Keratinocyte (primary cell): ENCODE results near the gene HERC2. TPM values are rescaled to one million over a fixed set of nuclear protein-coding genes. Genes with fewer than 3 reads are reported as not detected.

Experiments
- DNase-seq: peaks from one replicate; pipeline ENCODE4 v3.0.0-alpha.2; 2011; ENCODE audit warnings: low read depth, missing footprints, low spot score
- FAIRE-seq: peaks from 2 replicates; lab custom pipeline; 2011; peaks lifted over from hg19 to GRCh38; lab: Jason Lieb, UNC
- H2AFZ ChIP-seq: 2 replicates; pipeline ENCODE4 v1.6.0; 2012; ENCODE audit warnings: low read length, control low read depth, inconsistent platforms; ENCODE audit not compliant: control insufficient read depth
- H3K27ac ChIP-seq: 2 replicates; pipeline ENCODE4 v1.5.1; 2011; ENCODE audit warnings: low read length; ENCODE audit not compliant: control insufficient read depth, insufficient read depth
- H3K27me3 ChIP-seq: 3 replicates; pipeline ENCODE4 v1.6.0; 2011; ENCODE audit warnings: low read length; ENCODE audit not compliant: control insufficient read depth, insufficient read depth; ENCODE audit errors: extremely low read depth
- H3K36me3 ChIP-seq, 2 experiments: 2 replicates in 1 of 2; 3 replicates in 1 of 2; pipeline ENCODE4 v1.5.1; 2011; ENCODE audit warnings: low read length in 2 of 2, mild to moderate bottlenecking in 1 of 2; ENCODE audit not compliant: control insufficient read depth in 2 of 2, insufficient read depth in 2 of 2; ENCODE audit errors: extremely low read depth in 1 of 2
- H3K4me1 ChIP-seq: 3 replicates; pipeline ENCODE4 v1.5.1; 2011; ENCODE audit warnings: low read length; ENCODE audit not compliant: control insufficient read depth, insufficient read depth; ENCODE audit errors: extremely low read depth
- H3K4me2 ChIP-seq: 3 replicates; pipeline ENCODE4 v1.6.0; 2011; ENCODE audit warnings: low read depth, low read length; ENCODE audit not compliant: control insufficient read depth, insufficient read depth; ENCODE audit errors: extremely low read depth
- H3K4me3 ChIP-seq, 3 experiments: fragments of 200-600 bp in 1 of 3; sonication (generic) in 1 of 3; 2 replicates in 2 of 3; 3 replicates in 1 of 3; pipeline ENCODE4 v1.5.1; 2011 to 2016; ENCODE audit warnings: low read length in 3 of 3, mild to moderate bottlenecking in 3 of 3, control low read depth in 2 of 3, inconsistent platforms in 1 of 3, low read depth in 1 of 3, mixed read lengths in 1 of 3, mixed run types in 1 of 3, moderate library complexity in 1 of 3; ENCODE audit not compliant: control insufficient read depth in 2 of 3, insufficient read depth in 2 of 3; ENCODE audit errors: extremely low read depth in 1 of 3
- H3K79me2 ChIP-seq: 2 replicates; pipeline ENCODE4 v1.6.0; 2012; ENCODE audit warnings: low read length; ENCODE audit not compliant: control insufficient read depth, insufficient read depth
- H3K9ac ChIP-seq: 3 replicates; pipeline ENCODE4 v1.6.0; 2011; ENCODE audit warnings: low read length; ENCODE audit not compliant: control insufficient read depth, insufficient read depth; ENCODE audit errors: extremely low read depth
- H3K9me1 ChIP-seq: 3 replicates; pipeline ENCODE4 v1.6.0; 2011; ENCODE audit warnings: low read length; ENCODE audit not compliant: control insufficient read depth, insufficient read depth; ENCODE audit errors: extremely low read depth
- H3K9me3 ChIP-seq: 2 replicates; pipeline ENCODE4 v1.5.1; 2012; ENCODE audit warnings: low read depth, low read length; ENCODE audit not compliant: control insufficient read depth
- H4K20me1 ChIP-seq: 3 replicates; pipeline ENCODE4 v1.6.0; 2011; ENCODE audit warnings: low read length; ENCODE audit not compliant: control insufficient read depth, insufficient read depth; ENCODE audit errors: extremely low read depth
- CTCF ChIP-seq, 3 experiments: IDR thresholded peaks in 1 of 3; conservative IDR thresholded peaks in 1 of 3; optimal IDR thresholded peaks in 1 of 3; 2 replicates in 2 of 3; 3 replicates in 1 of 3; pipeline versions ENCODE3 to v1.5.1; 2011; ENCODE audit warnings: low read length in 3 of 3, mild to moderate bottlenecking in 3 of 3, moderate library complexity in 2 of 3, control low read depth in 1 of 3, inconsistent platforms in 1 of 3; ENCODE audit not compliant: insufficient read depth in 2 of 3; ENCODE audit errors: extremely low read depth in 1 of 3
- EZH2 ChIP-seq: IDR thresholded peaks from one replicate; pipeline ENCODE4 v1.6.1; 2012; ENCODE audit warnings: inconsistent platforms, mild to moderate bottlenecking, low read length, moderate library complexity
- dilution Hi-C: fragments of 300-500 bp; cut with MboI; formaldehyde crosslinking; loops from one replicate; pipeline ENCODE4 v1.7.0; 2020; ENCODE audit warnings: low sequenced_read_pairs; ENCODE audit not compliant: extremely low pct_ligation_motif_present
- polyA plus RNA-seq, 5 experiments: library from polyadenylated mRNA; depleted of rRNA in 3 of 5; stranded (reverse) in 3 of 5; stranded (forward) in 1 of 5; unstranded in 1 of 5; fragments of >200 nt; gene quantifications; 1 replicate in 1 of 5; 2 replicates in 3 of 5; 3 replicates in 1 of 5; pipeline versions ENCODE4 v1.2.1 to v1.2.3, GENCODE V29; 2011 to 2012; ENCODE audit warnings: missing spikeins in 2 of 5, low read depth in 1 of 5, low replicate concordance in 1 of 5

The HERC2 gene
- polyA plus RNA-seq, 1 donor (not counting 4 experiments of a cell fraction or from before 2014, with no cell fraction given) = 12.4 TPM

GRCh38 chr15:28103831-28104230, 218.1 kb downstream of the HERC2 start:
- no peaks in the 10 kb centered on the region for H3K9me3 ChIP-seq
- H3K36me3 ChIP-seq = no peaks in the 10 kb centered on the region
- H3K4me3 ChIP-seq = no peak overlapping the region
- no peak overlapping the region for H3K4me2 ChIP-seq
- peaks cover 2% of the 10 kb centered on the region for H3K4me1 ChIP-seq
- H3K27me3 ChIP-seq = peaks cover 38% of the 10 kb centered on the region
- DNase-seq (no peak), FAIRE-seq (no peak)
- no peak for TF ChIP-seq EZH2
- no peak for TF ChIP-seq CTCF (optimal IDR thresholded peaks at IDR 0.05 in 1 of 3, IDR thresholded peaks at IDR 0.05 in 1 of 3, conservative IDR thresholded peaks at IDR 0.05 in 1 of 3; ENCODE audit: extremely low read depth in 1 of 3, insufficient read depth in 2 of 3, low read length in 3 of 3)
- no peak overlapping the region for H3K27ac ChIP-seq
- H4K20me1 ChIP-seq = no peaks in the 10 kb centered on the region
- no peaks in the 10 kb centered on the region for H3K9me1 ChIP-seq
- no peak overlapping the region for H3K9ac ChIP-seq
- H2AFZ ChIP-seq = no peak overlapping the region
- dilution Hi-C loops = no loop called here
- H3K79me2 ChIP-seq = no peaks in the 10 kb centered on the region

DNA sequence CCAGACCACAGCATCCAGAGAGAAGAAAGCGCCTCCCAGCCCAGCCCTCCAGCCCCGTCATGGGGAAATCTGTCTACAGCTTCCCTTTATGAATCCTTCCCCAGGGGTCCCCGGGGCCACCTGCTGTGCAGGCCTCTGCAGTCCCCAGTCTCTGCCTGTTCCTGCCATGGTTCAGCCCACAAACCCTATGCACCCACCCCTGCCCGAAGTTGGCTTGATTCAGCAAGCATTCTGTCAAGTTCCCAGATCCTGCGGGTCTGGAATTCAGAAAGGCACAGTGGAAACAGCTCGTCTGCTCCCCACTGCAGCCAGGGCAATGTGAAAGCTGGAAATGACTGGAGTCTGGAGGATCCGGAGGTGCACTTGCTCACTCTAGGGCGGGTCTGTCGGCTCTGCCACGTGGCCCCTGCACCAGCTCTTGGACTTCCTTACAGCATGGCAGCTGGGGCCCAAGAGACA, 220.0 kb downstream of the HERC2 start:
- H3K36me3 ChIP-seq = no peaks in the 10 kb centered on the region
- H3K27ac ChIP-seq = no peak overlapping the region
- H3K27me3 ChIP-seq = peaks cover 49% of the 10 kb centered on the region
- dilution Hi-C loops = no loop called here
- DNase-seq (no peak), FAIRE-seq (no peak)
- H3K9me3 ChIP-seq = no peaks in the 10 kb centered on the region
- H3K4me1 ChIP-seq = peaks cover 2% of the 10 kb centered on the region
- H3K9me1 ChIP-seq = no peaks in the 10 kb centered on the region
- H3K79me2 ChIP-seq = no peaks in the 10 kb centered on the region
- H4K20me1 ChIP-seq = peaks cover 3% of the 10 kb centered on the region
- H3K9ac ChIP-seq = no peak overlapping the region
- TF ChIP-seq CTCF (optimal IDR thresholded peaks at IDR 0.05 in 1 of 3, IDR thresholded peaks at IDR 0.05 in 1 of 3, conservative IDR thresholded peaks at IDR 0.05 in 1 of 3; ENCODE audit: extremely low read depth in 1 of 3, insufficient read depth in 2 of 3, low read length in 3 of 3) = no peak
- no peak for TF ChIP-seq EZH2
- no peak overlapping the region for H2AFZ ChIP-seq
- no peak overlapping the region for H3K4me2 ChIP-seq
- H3K4me3 ChIP-seq = no peak overlapping the region
